Loucy (cell line): Measurements from ENCODE around the gene HS3ST3A1.

Experiments used
- CTCF ChIP-seq: fragments of 200-600 bp; sonication (generic); conservative IDR thresholded peaks from 2 replicates; pipeline ENCODE4 v1.5.1; 2014; ENCODE audit warnings: mild to moderate bottlenecking, antibody characterized with exemption, low read length
- EZH2phosphoT487 ChIP-seq: fragments of 200-600 bp; IDR thresholded peaks from 2 replicates; pipeline ENCODE4 v1.6.1; 2018; ENCODE audit warnings: antibody characterized with exemption, mild to moderate bottlenecking, moderate library complexity, borderline replicate concordance

GRCh38 chr17:13563866-13564265 lies 37.9 kb downstream of the HS3ST3A1 start:
- no peak for TF ChIP-seq CTCF
- no peak for TF ChIP-seq EZH2phosphoT487
